Loucy (cell line): ENCODE data around the gene SLIT1.

Source experiments
- H2AFZ ChIP-seq: fragments of 200-600 bp; sonication (generic); 2 replicates; pipeline ENCODE4 v1.6.0; 2016; ENCODE audit warnings: antibody characterized with exemption, mild to moderate bottlenecking, low read length, moderate library complexity
- H3F3A ChIP-seq: fragments of 200-600 bp; 2 replicates; pipeline ENCODE4 v1.6.0; 2016; ENCODE audit warnings: antibody characterized with exemption, low read depth, mild to moderate bottlenecking
- H3K27me3 ChIP-seq: fragments of 200-600 bp; sonication (generic); 2 replicates; pipeline ENCODE4 v1.6.1; 2014; ENCODE audit warnings: low read length, mild to moderate bottlenecking; ENCODE audit not compliant: insufficient read depth, poor library complexity, severe bottlenecking
- H3K36me3 ChIP-seq: fragments of 200-600 bp; sonication (generic); 2 replicates; pipeline ENCODE4 v1.6.1; 2016; ENCODE audit warnings: low read length; ENCODE audit not compliant: insufficient read depth
- H3K4me1 ChIP-seq: fragments of 200-600 bp; sonication (generic); 2 replicates; pipeline ENCODE4 v1.5.1; 2014; ENCODE audit warnings: low read length, mild to moderate bottlenecking; ENCODE audit not compliant: insufficient read depth, poor library complexity, severe bottlenecking
- H3K4me2 ChIP-seq: fragments of 200-600 bp; sonication (generic); 2 replicates; pipeline ENCODE4 v1.6.0; 2014; ENCODE audit warnings: antibody characterized with exemption, low read length, low read depth, mild to moderate bottlenecking; ENCODE audit not compliant: poor library complexity, severe bottlenecking
- H3K4me3 ChIP-seq: fragments of 200-600 bp; sonication (generic); 2 replicates; pipeline ENCODE4 v1.5.1; 2014; ENCODE audit warnings: low read length, mild to moderate bottlenecking, mixed read lengths; ENCODE audit not compliant: poor library complexity, severe bottlenecking
- H3K79me2 ChIP-seq: fragments of 200-600 bp; sonication (generic); 2 replicates; pipeline ENCODE4 v1.6.1; 2014; ENCODE audit warnings: low read length; ENCODE audit not compliant: insufficient read depth
- H3K9ac ChIP-seq: fragments of 200-600 bp; sonication (generic); 2 replicates; pipeline ENCODE4 v1.6.0; 2014; ENCODE audit warnings: mild to moderate bottlenecking, low read depth, low read length, moderate library complexity; ENCODE audit not compliant: poor library complexity, severe bottlenecking
- H3K9me2 ChIP-seq: fragments of 200-600 bp; sonication (generic); replicated peaks from 2 replicates; pipeline ENCODE4 v1.6.1; 2016; ENCODE audit warnings: low read depth, low read length, mixed read lengths
- H3K9me3 ChIP-seq: fragments of 200-600 bp; sonication (generic); 2 replicates; pipeline ENCODE4 v1.6.1; 2014; ENCODE audit warnings: mild to moderate bottlenecking, antibody characterized with exemption, low read length, low read depth; ENCODE audit not compliant: insufficient read depth
- H4K20me1 ChIP-seq: fragments of 200-600 bp; sonication (generic); 2 replicates; pipeline ENCODE4 v1.6.0; 2014; ENCODE audit warnings: antibody characterized with exemption, low read length, mild to moderate bottlenecking; ENCODE audit not compliant: insufficient read depth, poor library complexity, severe bottlenecking
- EZH2phosphoT487 ChIP-seq: fragments of 200-600 bp; IDR thresholded peaks from 2 replicates; pipeline ENCODE4 v1.6.1; 2018; ENCODE audit warnings: antibody characterized with exemption, mild to moderate bottlenecking, moderate library complexity, borderline replicate concordance
- TF ChIP-seq, protein P1 (sequence below): fragments of 200-600 bp; sonication (generic); conservative IDR thresholded peaks from 2 replicates; pipeline ENCODE4 v1.5.1; 2014; ENCODE audit warnings: mild to moderate bottlenecking, antibody characterized with exemption, low read length

SLIT1 gene

DNA sequence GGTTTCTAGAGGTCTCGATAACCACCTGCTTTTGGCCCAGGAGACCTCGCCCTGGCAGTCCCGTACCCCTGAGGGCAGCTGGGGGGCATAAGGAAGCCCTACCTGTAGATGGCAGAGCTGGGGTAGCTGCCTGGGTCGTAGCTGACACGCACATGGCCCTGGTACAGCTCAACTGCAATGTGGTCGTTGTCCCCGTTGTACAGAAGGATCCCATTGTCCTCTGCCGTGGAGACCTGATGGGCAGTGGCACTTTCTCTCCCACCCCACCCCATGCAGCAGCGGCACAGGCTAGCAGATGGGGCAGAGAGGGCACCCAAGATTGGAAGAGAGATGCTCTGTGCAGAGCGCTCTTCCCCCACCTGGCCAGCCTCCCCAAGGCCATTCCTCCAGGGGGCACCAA lies 181.2 kb downstream of the SLIT1 start:
- H3K4me3 ChIP-seq: no peak overlapping the region
- H3K9me3 ChIP-seq: peaks cover 11% of the 10 kb centered on the region
- no peak overlapping the region for H3K4me2 ChIP-seq
- H3K79me2 ChIP-seq: no peaks in the 10 kb centered on the region
- TF ChIP-seq, protein P1, sequence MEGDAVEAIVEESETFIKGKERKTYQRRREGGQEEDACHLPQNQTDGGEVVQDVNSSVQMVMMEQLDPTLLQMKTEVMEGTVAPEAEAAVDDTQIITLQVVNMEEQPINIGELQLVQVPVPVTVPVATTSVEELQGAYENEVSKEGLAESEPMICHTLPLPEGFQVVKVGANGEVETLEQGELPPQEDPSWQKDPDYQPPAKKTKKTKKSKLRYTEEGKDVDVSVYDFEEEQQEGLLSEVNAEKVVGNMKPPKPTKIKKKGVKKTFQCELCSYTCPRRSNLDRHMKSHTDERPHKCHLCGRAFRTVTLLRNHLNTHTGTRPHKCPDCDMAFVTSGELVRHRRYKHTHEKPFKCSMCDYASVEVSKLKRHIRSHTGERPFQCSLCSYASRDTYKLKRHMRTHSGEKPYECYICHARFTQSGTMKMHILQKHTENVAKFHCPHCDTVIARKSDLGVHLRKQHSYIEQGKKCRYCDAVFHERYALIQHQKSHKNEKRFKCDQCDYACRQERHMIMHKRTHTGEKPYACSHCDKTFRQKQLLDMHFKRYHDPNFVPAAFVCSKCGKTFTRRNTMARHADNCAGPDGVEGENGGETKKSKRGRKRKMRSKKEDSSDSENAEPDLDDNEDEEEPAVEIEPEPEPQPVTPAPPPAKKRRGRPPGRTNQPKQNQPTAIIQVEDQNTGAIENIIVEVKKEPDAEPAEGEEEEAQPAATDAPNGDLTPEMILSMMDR: no peak
- no peak for TF ChIP-seq EZH2phosphoT487
- no peaks in the 10 kb centered on the region for H3K9me2 ChIP-seq
- no peak overlapping the region for H2AFZ ChIP-seq
- H3K36me3 ChIP-seq: no peaks in the 10 kb centered on the region
- H3K4me1 ChIP-seq: no peaks in the 10 kb centered on the region
- no peak overlapping the region for H3K9ac ChIP-seq
- no peaks in the 10 kb centered on the region for H3F3A ChIP-seq
- no peaks in the 10 kb centered on the region for H3K27me3 ChIP-seq
- no peaks in the 10 kb centered on the region for H4K20me1 ChIP-seq

DNA sequence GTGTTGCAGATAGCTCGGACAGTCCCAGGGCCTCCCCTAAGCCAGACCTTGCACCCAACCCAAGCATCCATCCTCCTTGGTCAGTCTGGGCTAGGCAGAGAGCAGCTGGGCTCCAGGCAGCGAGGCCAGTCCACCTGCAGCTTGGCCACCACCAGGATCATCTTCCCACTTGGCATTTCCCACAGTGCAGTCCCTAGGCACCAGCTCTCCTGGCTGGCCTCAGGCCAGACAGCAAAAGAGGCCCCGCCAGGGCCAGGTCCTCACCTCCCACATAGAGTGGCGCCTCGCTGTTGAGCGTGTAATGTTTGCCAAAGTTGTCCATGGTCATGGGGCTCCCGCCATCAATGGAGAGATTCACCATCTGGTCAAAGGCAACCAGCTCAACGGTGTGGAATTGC lies 182.0 kb downstream of the SLIT1 start:
- no peak overlapping the region for H3K4me2 ChIP-seq
- TF ChIP-seq, protein P1: no peak
- no peak for TF ChIP-seq EZH2phosphoT487

DNA sequence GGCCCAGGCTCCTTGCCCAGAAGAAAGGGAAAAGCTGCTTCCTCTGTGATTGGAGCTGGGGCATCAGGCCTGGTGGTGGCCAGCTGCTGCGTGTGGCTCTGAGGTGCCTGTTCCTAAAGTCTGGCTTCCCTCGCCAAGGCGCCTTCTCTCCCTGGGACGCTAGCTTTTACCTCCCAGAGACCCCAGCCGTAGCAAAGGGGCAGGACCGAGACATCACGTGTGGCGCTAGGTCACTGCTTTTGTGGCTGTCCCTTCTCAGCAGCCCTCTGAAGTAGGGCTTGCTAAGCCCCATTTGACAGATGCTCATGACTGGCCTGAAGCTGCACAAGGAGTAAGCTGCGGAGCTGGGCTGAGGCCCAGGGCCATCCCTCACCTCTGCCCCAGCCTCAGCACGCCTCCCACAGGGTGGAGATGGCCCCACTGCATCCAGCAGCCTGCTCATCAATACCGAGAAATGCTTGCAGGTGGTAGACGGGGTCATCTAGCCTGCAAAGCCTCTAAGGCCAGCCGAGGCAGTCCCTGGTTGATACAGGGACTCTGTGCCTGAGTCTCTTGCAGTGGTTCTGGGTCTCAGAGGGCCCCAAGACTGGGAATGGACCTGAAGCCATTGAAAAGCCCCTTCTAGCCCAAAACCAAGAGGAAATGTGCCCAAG lies 182.5 kb downstream of the SLIT1 start:
- TF ChIP-seq, protein P1: no peak
- TF ChIP-seq EZH2phosphoT487: no peak
- Histone ChIP-seq H3K27me3 (no peaks in the 10 kb centered on the region), H3K36me3 (no peaks in the 10 kb centered on the region), H3K9ac (no peak overlapping the region), H3K4me3 (no peak overlapping the region), H3K79me2 (no peaks in the 10 kb centered on the region), H4K20me1 (no peaks in the 10 kb centered on the region), H3K4me2 (no peak overlapping the region), H3K9me3 (peaks cover 11% of the 10 kb centered on the region), H2AFZ (no peak overlapping the region), H3K4me1 (no peaks in the 10 kb centered on the region), H3F3A (no peaks in the 10 kb centered on the region), H3K9me2 (no peaks in the 10 kb centered on the region)

More for the DNA sequence above, 182.0 kb downstream of the SLIT1 start:
- no peak overlapping the region for H3K9ac ChIP-seq
- H3K27me3 ChIP-seq: no peaks in the 10 kb centered on the region
- no peaks in the 10 kb centered on the region for H3K79me2 ChIP-seq
- H3K9me3 ChIP-seq: peaks cover 11% of the 10 kb centered on the region
- no peaks in the 10 kb centered on the region for H4K20me1 ChIP-seq
- no peaks in the 10 kb centered on the region for H3K36me3 ChIP-seq
- H3K4me3 ChIP-seq: no peak overlapping the region
- no peaks in the 10 kb centered on the region for H3K4me1 ChIP-seq
- no peaks in the 10 kb centered on the region for H3F3A ChIP-seq
- H3K9me2 ChIP-seq: no peaks in the 10 kb centered on the region
- no peak overlapping the region for H2AFZ ChIP-seq
